HL-60/S4 treated with phorbol 12-myristate 13-acetate at 8.2 ng/mL for 4 days and 3 days (cell line): ENCODE results near the gene CPZ.
"Not testable (repeated sequence)": the region's sequence is repeated elsewhere in the genome, so short reads cannot be mapped to it uniquely, and the experiment has no call there.

Experiments used
- in situ Hi-C: fragments of 300-500 bp; cut with MboI; formaldehyde crosslinking; loops from 2 replicates; pipeline ENCODE4 v1.15.0; 2022; ENCODE audit warnings: low sequenced_read_pairs

CPZ gene

DNA sequence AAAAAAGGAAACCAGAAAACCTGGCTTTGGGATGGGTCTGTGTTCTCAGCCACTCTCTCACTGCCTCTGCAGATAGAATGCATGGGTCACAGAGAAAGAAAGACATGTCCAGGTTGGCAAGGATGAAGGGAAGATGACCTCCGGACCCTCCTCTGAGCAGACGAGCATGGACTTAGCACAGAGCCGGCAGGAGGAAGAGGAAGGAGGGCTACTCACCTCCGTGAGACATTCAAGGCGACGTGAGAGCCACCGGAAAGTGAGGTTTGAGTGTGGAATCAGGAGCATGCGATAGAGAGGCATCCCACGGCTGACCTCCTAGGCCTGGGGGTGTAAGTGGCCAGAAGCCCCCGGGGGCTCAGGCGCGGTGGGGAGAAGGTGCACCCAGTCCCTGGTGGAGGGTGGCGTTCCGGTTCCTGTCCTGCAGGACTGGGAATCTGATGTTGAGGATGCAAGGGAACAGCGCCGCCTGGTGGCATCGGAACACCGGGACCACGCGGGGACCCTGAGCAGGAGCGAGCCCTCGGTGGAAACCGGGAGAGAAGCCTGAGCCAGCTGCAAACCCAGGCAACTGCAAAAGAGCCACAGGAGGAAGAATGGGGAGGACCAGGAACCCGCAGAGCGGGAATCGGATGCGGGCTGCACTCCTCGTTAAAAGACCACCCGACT lies 37.8 kb downstream of the CPZ start:
- in situ Hi-C loops = not testable (repeated sequence)

GRCh38 chr4:8631896-8632295 lies 39.3 kb downstream of the CPZ start:
- in situ Hi-C loops = not testable (repeated sequence)

- in situ Hi-C loops = not testable (repeated sequence)
Measured at GRCh38 chr4:8634773-8635172, 42.2 kb downstream of the CPZ start.

- in situ Hi-C loops = not testable (repeated sequence)
Measured at GRCh38 chr4:8635897-8636554, 43.5 kb downstream of the CPZ start.

GRCh38 chr4:8637456-8637984 lies 45.0 kb downstream of the CPZ start:
- in situ Hi-C loops = no loop called here

DNA sequence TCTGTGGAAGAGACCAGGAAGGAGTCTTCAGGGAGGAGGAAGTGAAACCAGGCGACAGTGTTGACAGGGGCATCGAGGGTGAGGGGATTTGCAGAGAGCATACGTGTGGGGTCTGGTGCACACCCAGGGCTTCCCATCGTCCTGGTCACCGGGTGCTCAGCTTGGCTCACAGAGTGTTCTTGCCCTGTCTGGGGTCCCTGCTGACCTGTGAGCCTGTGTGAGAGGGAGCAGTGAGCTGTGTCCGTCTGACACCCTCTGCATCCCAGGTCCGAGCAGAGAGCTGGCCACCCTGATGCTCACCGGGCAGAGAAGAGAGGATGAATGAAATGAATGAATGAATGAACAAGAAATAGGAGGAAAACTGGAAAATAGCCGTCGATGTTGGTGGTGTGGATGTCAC lies 46.5 kb downstream of the CPZ start:
- in situ Hi-C loops = no loop called here

GRCh38 chr4:8639777-8640720 lies 47.5 kb downstream of the CPZ start:
- in situ Hi-C loops = no loop called here

DNA sequence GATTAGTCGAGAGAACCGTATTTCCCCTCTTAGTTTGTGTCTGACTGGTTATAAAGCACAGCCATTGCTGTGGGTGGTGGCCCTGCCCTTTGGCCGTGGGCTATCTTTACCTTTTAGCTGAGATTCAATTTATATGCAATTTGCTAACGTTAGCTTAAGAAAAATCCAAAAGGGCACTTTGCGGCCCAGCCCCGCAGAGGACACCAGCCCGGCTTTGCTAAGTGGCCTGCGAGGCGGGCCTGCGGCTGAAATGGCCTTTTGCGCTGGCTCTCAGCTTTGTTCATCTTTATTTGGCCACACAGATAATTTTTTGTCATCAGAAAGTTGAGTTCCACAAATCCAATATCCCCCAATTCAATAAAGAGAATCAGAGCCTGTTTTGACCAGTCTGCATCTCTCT lies 48.3 kb downstream of the CPZ start:
- in situ Hi-C loops = no loop called here

GRCh38 chr4:8641256-8641655 lies 48.7 kb downstream of the CPZ start:
- in situ Hi-C loops = no loop called here

GRCh38 chr4:8641931-8642650 lies 49.5 kb downstream of the CPZ start:
- in situ Hi-C loops = no loop called here

DNA sequence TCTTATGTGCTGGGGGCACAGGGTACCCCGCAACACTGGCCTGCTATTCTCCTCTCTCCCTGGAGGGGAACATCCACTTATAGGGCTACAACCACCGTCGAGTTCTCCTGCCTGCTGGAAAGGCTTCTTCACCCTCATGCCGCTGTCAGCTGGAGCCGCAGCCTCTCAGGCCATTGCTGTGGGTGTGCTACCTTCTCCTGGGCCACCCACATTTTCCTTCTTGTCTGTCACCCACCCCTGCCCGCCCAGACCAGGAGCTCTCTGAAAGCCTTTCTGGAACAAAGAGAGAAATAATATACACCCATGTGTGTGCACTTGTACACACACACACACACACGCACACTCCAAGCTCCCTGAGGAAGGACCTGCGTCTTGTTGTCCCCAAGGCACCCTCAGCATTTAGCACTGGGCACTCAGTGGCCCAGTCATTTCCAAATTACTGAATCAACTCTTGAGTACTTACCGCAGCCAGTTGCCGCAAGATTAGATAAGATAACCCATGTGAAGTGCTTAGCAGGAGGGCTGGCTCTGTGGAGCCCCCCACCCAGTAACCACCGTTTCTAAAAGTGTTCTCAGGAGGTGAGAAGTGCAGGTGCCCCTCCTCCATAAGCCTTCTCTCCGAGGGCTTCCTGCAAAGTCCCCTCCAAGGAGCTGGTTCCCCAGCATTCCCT lies 50.2 kb downstream of the CPZ start:
- in situ Hi-C loops = no loop called here

DNA sequence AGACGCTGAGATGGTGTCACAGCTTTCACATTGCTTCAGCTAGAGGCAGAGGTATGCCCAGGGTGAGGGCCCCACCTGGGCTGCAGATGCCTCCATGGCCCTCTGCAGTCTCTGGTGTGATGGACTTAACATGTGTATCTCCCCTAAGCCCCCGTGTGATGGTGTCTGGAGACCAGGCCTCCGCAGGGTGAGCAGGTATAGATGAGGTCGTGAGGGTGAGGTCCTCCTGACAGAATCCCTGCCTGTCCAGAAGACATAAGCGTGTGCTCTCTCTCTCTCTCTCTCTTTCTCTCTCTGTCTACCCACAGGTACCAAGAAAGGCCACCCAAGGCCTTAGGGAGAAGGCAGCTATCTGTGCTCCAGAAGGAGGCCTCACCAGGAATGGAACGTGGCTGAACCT lies 50.9 kb downstream of the CPZ start:
- in situ Hi-C loops = no loop called here

GRCh38 chr4:8643986-8644385 lies 51.4 kb downstream of the CPZ start:
- in situ Hi-C loops = no loop called here

GRCh38 chr4:8644461-8644891 lies 51.9 kb downstream of the CPZ start:
- in situ Hi-C loops = no loop called here

- in situ Hi-C loops = no loop called here
Measured at GRCh38 chr4:8644966-8645752, 52.6 kb downstream of the CPZ start.

GRCh38 chr4:8645753-8646124 lies 53.2 kb downstream of the CPZ start:
- in situ Hi-C loops = no loop called here

GRCh38 chr4:8646296-8647093 lies 53.9 kb downstream of the CPZ start:
- in situ Hi-C loops = no loop called here

- in situ Hi-C loops = no loop called here
Measured at GRCh38 chr4:8647094-8647570, 54.6 kb downstream of the CPZ start.

DNA sequence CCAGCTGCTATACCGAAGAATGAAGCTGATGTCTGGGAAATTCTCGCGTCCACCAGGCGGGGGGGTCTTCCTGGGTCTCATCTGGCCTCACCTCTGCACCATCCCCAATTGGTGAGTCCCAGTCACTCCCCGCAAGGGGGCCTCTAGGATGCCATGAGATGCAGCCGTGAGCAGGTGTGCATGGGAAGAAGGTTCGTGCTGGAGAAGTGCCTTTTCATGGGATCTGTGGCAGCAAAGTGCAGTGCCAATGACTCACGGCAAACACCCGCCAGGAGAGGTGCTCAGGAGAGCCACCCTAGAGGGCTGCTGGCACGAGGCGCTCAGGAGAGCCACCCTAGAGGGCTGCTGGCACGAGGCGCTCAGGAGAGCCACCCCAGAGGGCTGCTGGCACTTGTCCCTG lies 55.1 kb downstream of the CPZ start:
- in situ Hi-C loops = no loop called here
